CD4-positive, CD25-positive, alpha-beta regulatory T cell (primary cell): ENCODE results near the gene SUPV3L1. TPM values are rescaled to one million over a fixed set of nuclear protein-coding genes. Genes with fewer than 3 reads are reported as not detected.

Experiments
- ATAC-seq, 2 donors: fragments of 150-1000 bp; cut with Tn5 transposase; one replicate each; pipeline ENCODE4 v1.10.0; 2021; ENCODE audit warnings: low read depth in 2 of 2, moderate number of reproducible peaks in 2 of 2, moderate library complexity in 1 of 2
- DNase-seq, 3 donors: peaks; one replicate each; pipeline versions ENCODE4 v3.0.0 to v3.0.0-alpha.2; 2012 to 2022; ENCODE audit warnings: mixed read lengths in 1 of 3
- H3K27ac ChIP-seq: one replicate; pipeline ENCODE4 v1.7.0; 2013; ENCODE audit warnings: mild to moderate bottlenecking, low read length; ENCODE audit not compliant: insufficient read depth, poor library complexity, severe bottlenecking
- H3K27me3 ChIP-seq: one replicate; pipeline ENCODE4 v1.7.0; 2013; ENCODE audit warnings: low read length; ENCODE audit not compliant: control insufficient read depth, insufficient read depth
- H3K36me3 ChIP-seq: one replicate; pipeline ENCODE4 v1.7.0; 2013; ENCODE audit warnings: mild to moderate bottlenecking, low read length, moderate library complexity; ENCODE audit not compliant: control insufficient read depth, insufficient read depth
- H3K4me1 ChIP-seq: 2 replicates; pipeline ENCODE4 v1.7.0; 2013; ENCODE audit warnings: mild to moderate bottlenecking, low read length; ENCODE audit not compliant: insufficient read depth, control insufficient read depth, poor library complexity, severe bottlenecking
- H3K4me3 ChIP-seq: one replicate; pipeline ENCODE4 v1.7.0; 2013; ENCODE audit warnings: low read depth, mild to moderate bottlenecking, low read length, moderate library complexity
- H3K9me3 ChIP-seq, 2 experiments: 1 replicate in 1 of 2; 2 replicates in 1 of 2; pipeline ENCODE4 v1.7.0; 2013; ENCODE audit warnings: low read length in 2 of 2, mild to moderate bottlenecking in 1 of 2, moderate library complexity in 1 of 2; ENCODE audit not compliant: control insufficient read depth in 2 of 2
- H3K27ac Mint-ChIP-seq, 3 donors: one replicate each; pipeline ENCODE4 v1.8.0; 2020 to 2022; ENCODE audit warnings: mild to moderate bottlenecking in 3 of 3, mixed read lengths in 3 of 3, moderate library complexity in 2 of 3
- H3K27me3 Mint-ChIP-seq: one replicate; pipeline ENCODE4 v1.8.0; 2022; ENCODE audit warnings: mild to moderate bottlenecking, mixed read lengths
- H3K36me3 Mint-ChIP-seq: one replicate; pipeline ENCODE4 v1.8.0; 2020; ENCODE audit warnings: mixed read lengths
- H3K4me1 Mint-ChIP-seq, 4 donors: one replicate each; pipeline ENCODE4 v1.8.0; 2020 to 2022; ENCODE audit warnings: mixed read lengths in 4 of 4, mild to moderate bottlenecking in 1 of 4
- H3K4me3 Mint-ChIP-seq, 4 donors: one replicate each; pipeline ENCODE4 v1.8.0; 2020 to 2022; ENCODE audit warnings: mild to moderate bottlenecking in 4 of 4, mixed read lengths in 4 of 4, moderate library complexity in 3 of 4
- H3K9me3 Mint-ChIP-seq, 7 donors: one replicate each; pipeline ENCODE4 v1.8.0; 2020 to 2022; ENCODE audit warnings: mixed read lengths in 7 of 7, mild to moderate bottlenecking in 3 of 7, moderate library complexity in 2 of 7
- polyA plus RNA-seq, 4 donors: library from polyadenylated mRNA; unstranded; fragments of 300-500 nt; fragmentation: Illumina TruSeq; gene quantifications; one replicate each; pipeline ENCODE4 v1.2.3, GENCODE V29; 2021
- total RNA-seq: library from RNA; stranded (reverse); gene quantifications from one replicate; pipeline ENCODE4 v1.2.3, GENCODE V29; 2022

SUPV3L1 gene
- total and polyA plus RNA-seq, 5 donors from 2014 or later = 9.8 to 51.1 (median 18.7) TPM

DNA sequence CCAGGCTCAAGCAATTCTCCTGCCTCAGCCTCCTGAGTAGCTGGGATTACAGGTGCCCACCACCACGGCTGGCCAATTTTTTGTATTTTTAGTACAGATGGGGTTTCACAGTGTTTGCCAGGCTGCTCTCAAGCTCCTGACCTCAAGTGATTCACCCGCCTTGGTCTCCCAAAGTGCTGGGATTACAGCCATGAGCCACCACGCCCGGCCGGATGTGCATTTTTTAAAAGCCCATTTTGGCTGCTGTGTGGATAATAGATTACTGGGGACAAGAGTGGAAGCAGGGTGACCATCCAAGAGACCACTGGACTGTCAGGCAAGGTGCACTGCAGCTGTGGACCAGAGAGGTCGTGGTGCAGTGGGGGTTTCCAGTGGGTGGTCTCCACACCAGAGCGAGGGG, 61.5 kb downstream of the SUPV3L1 start:
- Mint-ChIP-seq H3K27me3 (peaks cover 6% of the 10 kb centered on the region), H3K9me3 (no peaks in the 10 kb centered on the region), H3K4me3 (no peak overlapping the region), H3K4me1 (peaks cover 3 to 6% (median 5%) of the 10 kb centered on the region in 4 donors), H3K27ac (no peak overlapping the region), H3K36me3 (peaks cover 6% of the 10 kb centered on the region)
- no peak for DNase-seq
- Histone ChIP-seq H3K36me3 (no peaks in the 10 kb centered on the region), H3K27me3 (no peaks in the 10 kb centered on the region), H3K4me3 (no peak overlapping the region), H3K9me3 (no peaks in the 10 kb centered on the region), H3K4me1 (peaks cover 7% of the 10 kb centered on the region), H3K27ac (no peak overlapping the region)
- no peak for ATAC-seq

DNA sequence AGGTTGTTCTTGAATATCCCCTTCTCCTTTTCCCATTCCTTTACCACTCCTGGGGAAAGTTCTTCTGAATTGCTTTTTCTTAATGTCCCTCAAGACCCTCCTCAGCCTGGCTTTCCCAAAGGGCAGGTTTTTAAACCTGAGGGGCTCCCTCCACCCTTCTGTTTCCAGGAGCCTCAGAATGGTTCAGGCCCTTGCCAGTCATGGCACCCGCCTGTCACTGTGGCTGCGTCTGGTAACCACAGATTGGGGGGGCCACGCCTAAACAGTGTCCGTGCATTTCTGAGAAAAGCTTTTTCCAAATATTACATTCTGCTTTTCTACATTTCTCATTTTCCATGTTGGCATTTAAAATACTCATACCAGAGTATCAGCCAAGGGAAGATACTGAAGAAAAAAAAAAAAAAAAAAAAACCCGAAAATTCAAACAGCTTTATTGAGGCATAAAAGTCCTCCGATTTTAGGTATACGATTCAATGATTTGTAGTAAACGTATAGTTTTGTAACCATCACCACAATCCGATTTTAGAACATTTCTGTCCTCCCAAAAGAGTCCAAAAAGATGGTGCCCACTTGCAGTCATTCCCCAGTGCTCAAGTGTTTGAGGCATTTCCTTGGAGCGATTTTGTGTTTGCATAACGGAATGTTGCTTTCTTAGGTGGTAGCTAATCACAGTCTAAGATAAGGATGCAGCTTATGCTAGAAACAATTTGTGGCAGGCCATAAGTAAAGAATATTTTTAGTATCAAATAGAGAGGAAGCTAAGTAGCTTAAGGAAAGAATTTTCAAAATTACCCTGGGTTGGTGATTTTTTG, 62.2 kb downstream of the SUPV3L1 start:
- DNase-seq (no peak), ATAC-seq (no peak)
- Mint-ChIP-seq H3K36me3 (peaks cover 6% of the 10 kb centered on the region), H3K27me3 (peaks cover 5% of the 10 kb centered on the region), H3K4me3 (no peak overlapping the region), H3K27ac (no peak overlapping the region), H3K4me1 (peaks cover 3 to 6% (median 5%) of the 10 kb centered on the region in 4 donors), H3K9me3 (no peaks in the 10 kb centered on the region)
- H3K4me1 ChIP-seq = peaks cover 6% of the 10 kb centered on the region
- H3K36me3 ChIP-seq = no peaks in the 10 kb centered on the region
- no peak overlapping the region for H3K4me3 ChIP-seq
- H3K27me3 ChIP-seq = no peaks in the 10 kb centered on the region
- no peaks in the 10 kb centered on the region for H3K9me3 ChIP-seq
- no peak overlapping the region for H3K27ac ChIP-seq

DNA sequence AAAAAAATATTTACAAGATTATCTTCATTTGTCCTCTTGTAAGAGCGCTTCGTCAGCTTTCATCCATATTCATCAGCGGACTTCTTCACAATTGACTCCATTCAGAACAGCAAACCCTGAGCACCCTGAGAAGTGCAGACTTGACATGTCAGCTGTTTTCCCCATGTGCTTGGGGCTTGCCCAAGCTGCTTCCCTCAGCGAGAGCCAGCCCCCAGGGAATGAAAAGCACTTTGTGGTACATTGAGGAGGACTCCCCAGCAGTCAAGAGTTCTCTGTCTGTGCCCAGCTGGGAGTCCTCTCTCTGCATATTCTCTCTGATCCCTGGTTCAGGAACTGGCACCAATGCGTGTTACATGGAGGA, 62.8 kb downstream of the SUPV3L1 start:
- H3K4me3 ChIP-seq = no peak overlapping the region
- H3K4me1 ChIP-seq = peaks cover under 1% of the 10 kb centered on the region
- H3K4me3 Mint-ChIP-seq = no peak overlapping the region
- DNase-seq (no peak), ATAC-seq (no peak)
- H3K36me3 Mint-ChIP-seq = peaks cover 9% of the 10 kb centered on the region
- H3K36me3 ChIP-seq = no peaks in the 10 kb centered on the region
- H3K27ac ChIP-seq = no peak overlapping the region
- H3K27ac Mint-ChIP-seq = no peak overlapping the region
- H3K9me3 ChIP-seq = no peaks in the 10 kb centered on the region
- H3K27me3 ChIP-seq = no peaks in the 10 kb centered on the region
- no peaks in the 10 kb centered on the region for H3K9me3 Mint-ChIP-seq
- no peaks in the 10 kb centered on the region for H3K27me3 Mint-ChIP-seq
- peaks cover 0 to under 1% (median under 1%) of the 10 kb centered on the region in 4 donors for H3K4me1 Mint-ChIP-seq

- Histone ChIP-seq H3K27me3 (no peaks in the 10 kb centered on the region), H3K4me3 (no peak overlapping the region), H3K36me3 (no peaks in the 10 kb centered on the region), H3K4me1 (no peaks in the 10 kb centered on the region), H3K27ac (no peak overlapping the region), H3K9me3 (no peaks in the 10 kb centered on the region)
- Mint-ChIP-seq H3K9me3 (no peaks in the 10 kb centered on the region), H3K27me3 (no peaks in the 10 kb centered on the region), H3K4me3 (no peak overlapping the region), H3K27ac (no peak overlapping the region), H3K36me3 (peaks cover 10% of the 10 kb centered on the region), H3K4me1 (no peaks in the 10 kb centered on the region)
- no peak for ATAC-seq
- DNase-seq = no peak
These were observed 63.8 kb downstream of the SUPV3L1 start for GRCh38 chr10:69243817-69244216.

DNA sequence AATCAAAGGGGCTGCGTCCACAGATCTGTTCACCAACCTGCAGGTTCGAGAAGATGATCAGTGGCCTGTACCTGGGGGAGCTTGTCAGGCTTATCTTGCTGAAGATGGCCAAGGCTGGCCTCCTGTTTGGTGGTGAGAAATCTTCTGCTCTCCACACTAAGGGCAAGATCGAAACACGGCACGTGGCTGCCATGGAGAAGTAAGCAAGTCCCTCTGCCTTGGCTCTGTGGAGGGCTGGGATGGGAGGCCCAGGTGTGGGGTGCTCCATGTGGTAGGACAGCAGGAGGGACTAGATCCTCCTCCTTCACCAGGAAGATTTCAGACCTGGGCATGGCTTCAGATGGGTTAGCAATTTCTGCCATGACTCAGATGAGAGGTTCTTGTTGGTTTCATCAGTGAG, 66.0 kb downstream of the SUPV3L1 start:
- Histone ChIP-seq H3K27me3 (no peaks in the 10 kb centered on the region), H3K4me3 (no peak overlapping the region), H3K27ac (no peak overlapping the region), H3K9me3 (no peaks in the 10 kb centered on the region), H3K36me3 (no peaks in the 10 kb centered on the region), H3K4me1 (no peaks in the 10 kb centered on the region)
- Mint-ChIP-seq H3K9me3 (no peaks in the 10 kb centered on the region), H3K4me1 (no peaks in the 10 kb centered on the region), H3K27ac (no peak overlapping the region), H3K36me3 (peaks cover 4% of the 10 kb centered on the region), H3K4me3 (no peak overlapping the region), H3K27me3 (peaks cover 4% of the 10 kb centered on the region)
- DNase-seq = no peak
- no peak for ATAC-seq

DNA sequence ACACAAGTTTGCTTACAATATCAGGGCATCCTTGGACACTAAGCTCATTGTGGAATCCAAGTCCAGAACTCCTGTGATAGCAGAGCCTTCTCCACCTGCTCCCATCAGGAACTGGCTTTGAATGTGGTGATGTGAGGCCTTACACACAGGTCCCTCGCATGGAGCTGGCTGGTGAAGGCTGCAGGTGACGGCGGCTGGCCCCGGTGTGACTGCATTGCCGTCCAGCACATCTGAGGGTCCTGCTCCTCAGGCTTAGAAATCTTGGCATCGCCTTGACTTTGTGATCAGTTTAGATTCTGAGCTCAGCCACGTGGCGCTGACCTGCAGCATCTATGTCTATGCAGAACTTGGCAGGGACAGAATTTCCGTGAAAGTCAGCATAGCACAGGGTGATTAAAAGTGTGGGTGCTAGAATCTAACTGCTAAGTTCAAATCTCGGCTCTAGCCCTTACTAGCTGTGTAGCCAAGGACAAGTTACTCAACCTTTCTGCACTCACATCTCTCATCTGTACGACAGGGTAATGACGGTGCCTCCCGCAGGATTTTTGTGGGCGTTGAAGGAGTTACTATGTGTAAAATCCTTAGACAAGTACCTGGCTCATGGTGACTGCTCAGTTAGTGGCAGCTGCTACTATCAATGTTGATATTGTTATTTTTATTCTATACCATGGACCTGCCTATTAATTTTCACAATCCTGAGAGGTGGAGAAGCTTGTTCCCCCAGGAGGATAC, 66.7 kb downstream of the SUPV3L1 start:
- ATAC-seq = no peak
- no peak overlapping the region for H3K27ac Mint-ChIP-seq
- peaks cover 4% of the 10 kb centered on the region for H3K36me3 Mint-ChIP-seq

GRCh38 chr10:69247313-69247710, 67.3 kb downstream of the SUPV3L1 start:
- Mint-ChIP-seq H3K4me3 (no peak overlapping the region), H3K27me3 (peaks cover 4% of the 10 kb centered on the region), H3K27ac (no peak overlapping the region), H3K36me3 (peaks cover 4% of the 10 kb centered on the region), H3K9me3 (peaks cover 0 to 1% (median 0%) of the 10 kb centered on the region in 7 donors), H3K4me1 (no peaks in the 10 kb centered on the region)
- no peak for DNase-seq
- H3K27ac ChIP-seq = no peak overlapping the region
- no peak for ATAC-seq
- H3K4me3 ChIP-seq = no peak overlapping the region
- no peaks in the 10 kb centered on the region for H3K9me3 ChIP-seq
- H3K4me1 ChIP-seq = no peaks in the 10 kb centered on the region
- no peaks in the 10 kb centered on the region for H3K27me3 ChIP-seq
- H3K36me3 ChIP-seq = no peaks in the 10 kb centered on the region

More for the DNA sequence above, 66.7 kb downstream of the SUPV3L1 start:
- Mint-ChIP-seq H3K9me3 (no peaks in the 10 kb centered on the region), H3K4me1 (no peaks in the 10 kb centered on the region), H3K4me3 (no peak overlapping the region), H3K27me3 (peaks cover 4% of the 10 kb centered on the region)
- Histone ChIP-seq H3K27me3 (no peaks in the 10 kb centered on the region), H3K27ac (no peak overlapping the region), H3K36me3 (no peaks in the 10 kb centered on the region), H3K4me1 (no peaks in the 10 kb centered on the region), H3K4me3 (no peak overlapping the region), H3K9me3 (no peaks in the 10 kb centered on the region)
- no peak for DNase-seq
